ENCODE measurements around the gene PLP2. TPM values are rescaled to one million over a fixed set of nuclear protein-coding genes. Genes with fewer than 3 reads are reported as not detected.

The PLP2 gene
- total and polyA plus RNA-seq, 2 of the 13 experiments (the other 11 are each of a cell fraction or from before 2014, with no cell fraction given) = 0.40 to 3.6 TPM

GRCh38 chrX:49199906-49200771 lies 28.4 kb downstream of the PLP2 start, which contains the start of gene SYP (continued):
- TF ChIP-seq ZHX1 (CRISPR knock-in tag; IDR thresholded peaks at IDR 0.05; ENCODE audit: low read depth) = peak; percentile 86
- no peak for TF ChIP-seq ARNTL (CRISPR knock-in tag; IDR thresholded peaks at IDR 0.05)
- TF ChIP-seq ZNF672 (CRISPR knock-in tag; IDR thresholded peaks at IDR 0.05) = 0 out of 2 replicates have a peak, but pooled peaks have one; percentile 33
- peak; percentile 92; the same call in 1 of the 2 replicates for TF ChIP-seq TSC22D2 (CRISPR knock-in tag; IDR thresholded peaks at IDR 0.05; ENCODE audit: borderline replicate concordance)
- TF ChIP-seq ZFP37 (CRISPR knock-in tag; IDR thresholded peaks at IDR 0.05; ENCODE audit: borderline replicate concordance) = peak; percentile 79; the same call in 1 of the 2 replicates
- TF ChIP-seq GPN1 (CRISPR knock-in tag; IDR thresholded peaks at IDR 0.05; ENCODE audit: borderline replicate concordance) = no peak
- peak; percentile 92 for TF ChIP-seq KLF12 (CRISPR knock-in tag; IDR thresholded peaks at IDR 0.05; ENCODE audit: borderline replicate concordance)
- TF ChIP-seq HOXA3 (CRISPR knock-in tag; IDR thresholded peaks at IDR 0.05) = peak; percentile 90
- TF ChIP-seq ZNF331 (CRISPR knock-in tag; IDR thresholded peaks at IDR 0.05) = peak; percentile 85
- TF ChIP-seq ZBTB38 (CRISPR knock-in tag; IDR thresholded peaks at IDR 0.05) = peak; percentile 45
- TF ChIP-seq MXI1 (IDR thresholded peaks at IDR 0.05; ENCODE audit: borderline replicate concordance, low read depth, low read length) = peak; percentile 90; the same call in 2 of the 3 replicates
- TF ChIP-seq KDM5A (IDR thresholded peaks at IDR 0.05; ENCODE audit: borderline replicate concordance, low read length) = peak; percentile 64; the same call in 1 of the 2 replicates
- TF ChIP-seq ZNF33B (CRISPR knock-in tag; IDR thresholded peaks at IDR 0.05) = peak; percentile 49; the same call in 1 of the 2 replicates
- TF ChIP-seq PRDM15 (CRISPR knock-in tag; IDR thresholded peaks at IDR 0.05) = 0 out of 2 replicates have a peak, but pooled peaks have one; percentile 35
- no peak for TF ChIP-seq ZSCAN29 (CRISPR knock-in tag; conservative IDR thresholded peaks at IDR 0.05)
- 0 out of 2 replicates have a peak, but pooled peaks have one; percentile 43 for TF ChIP-seq KMT2A (CRISPR knock-in tag; IDR thresholded peaks at IDR 0.05)
- TF ChIP-seq KAT7 (CRISPR knock-in tag; IDR thresholded peaks at IDR 0.05; ENCODE audit: borderline replicate concordance) = 0 out of 2 replicates have a peak, but pooled peaks have one; percentile 38
- peak; percentile 94 for TF ChIP-seq HDAC1 (CRISPR knock-in tag; IDR thresholded peaks at IDR 0.05)
